Upper lobe of left lung (tissue), 6 donors: ENCODE data around the gene LEO1. TPM values are rescaled to one million over a fixed set of nuclear protein-coding genes. Genes with fewer than 3 reads are reported as not detected.
A peak's percentile ranks its signal among the peaks of the same experiment; 100 is the strongest.

ENCODE experiments used
- ATAC-seq, 2 donors: fragments of 200-7000 bp; cut with Tn5 transposase; one replicate each; pipeline ENCODE4 v1.9.1; 2022; ENCODE audit warnings: mild to moderate bottlenecking in 2 of 2, moderate library complexity in 2 of 2; ENCODE audit not compliant: low FRiP score in 2 of 2
- DNase-seq, 2 donors: peaks; one replicate each; pipeline ENCODE4 v3.0.0-alpha.2; 2019 to 2020
- H3K27ac ChIP-seq, 4 donors: fragments of 200-600 bp; sonication (generic); one replicate each; pipeline ENCODE4 v1.5.1; 2016 to 2019
- H3K27me3 ChIP-seq, 4 donors: fragments of 200-600 bp; sonication (generic); one replicate each; pipeline ENCODE4 v1.5.1; 2017 to 2019
- H3K36me3 ChIP-seq, 4 donors: fragments of 200-600 bp; sonication (generic); one replicate each; pipeline ENCODE4 v1.5.1; 2016 to 2019
- H3K4me1 ChIP-seq, 4 donors: fragments of 200-600 bp; sonication (generic); one replicate each; pipeline ENCODE4 v1.5.1; 2018 to 2019
- H3K4me3 ChIP-seq, 4 donors: fragments of 200-600 bp; sonication (generic); one replicate each; pipeline ENCODE4 v1.5.1; 2017 to 2019; ENCODE audit warnings: mild to moderate bottlenecking in 2 of 4, moderate library complexity in 1 of 4
- H3K9me3 ChIP-seq, 4 donors: fragments of 200-600 bp; sonication (generic); one replicate each; pipeline ENCODE4 v1.5.1; 2018 to 2019
- CTCF ChIP-seq, 6 experiments: fragments of 450-650 bp in 4 of 6; fragments of 200-600 bp in 2 of 6; sonication (generic) in 2 of 6; IDR thresholded peaks; one replicate each; pipeline ENCODE4 v1.5.1; 2016 to 2019; ENCODE audit warnings: antibody characterized with exemption in 6 of 6
- EP300 ChIP-seq, 4 donors: sonication (generic); formaldehyde crosslinking; IDR thresholded peaks; one replicate each; pipeline ENCODE4 v1.5.1; 2017; ENCODE audit warnings: antibody characterized with exemption in 4 of 4, control low read depth in 2 of 4
- POLR2A ChIP-seq, 4 donors: fragments of 450-650 bp; IDR thresholded peaks; one replicate each; pipeline ENCODE4 v1.5.1; 2016 to 2017; ENCODE audit warnings: antibody characterized with exemption in 4 of 4, mild to moderate bottlenecking in 2 of 4
- POLR2AphosphoS5 ChIP-seq, 2 donors: sonication (generic); formaldehyde crosslinking; IDR thresholded peaks; one replicate each; pipeline ENCODE4 v1.5.1; 2017; ENCODE audit warnings: antibody characterized with exemption in 2 of 2
- WGBS, 2 donors: methylation state at CpG; one replicate each; pipeline ENCODE4 v1.1.5; 2017 to 2018; 5-methylcytosine and 5-hydroxymethylcytosine counted together
- total RNA-seq, 6 donors: library from RNA; depleted of rRNA in 4 of 6; stranded (reverse); fragments of >200 nt in 4 of 6; gene quantifications; one replicate each; pipeline versions ENCODE4 v1.1.0 to v1.2.1, GENCODE V29; 2016 to 2021
- donor health status: DM: no; HTN: no; CAD: no; lungs with moderate emphysema.
- donor health status: DM: no; HTN: yes; CAD: no; lungs with severe emphysema.

Gene LEO1
- total RNA-seq: 10 to 100 TPM in 4 of 6 donors, 1 to 10 TPM in 2; 9.8 to 25.1 (median 14.2) TPM

DNA sequence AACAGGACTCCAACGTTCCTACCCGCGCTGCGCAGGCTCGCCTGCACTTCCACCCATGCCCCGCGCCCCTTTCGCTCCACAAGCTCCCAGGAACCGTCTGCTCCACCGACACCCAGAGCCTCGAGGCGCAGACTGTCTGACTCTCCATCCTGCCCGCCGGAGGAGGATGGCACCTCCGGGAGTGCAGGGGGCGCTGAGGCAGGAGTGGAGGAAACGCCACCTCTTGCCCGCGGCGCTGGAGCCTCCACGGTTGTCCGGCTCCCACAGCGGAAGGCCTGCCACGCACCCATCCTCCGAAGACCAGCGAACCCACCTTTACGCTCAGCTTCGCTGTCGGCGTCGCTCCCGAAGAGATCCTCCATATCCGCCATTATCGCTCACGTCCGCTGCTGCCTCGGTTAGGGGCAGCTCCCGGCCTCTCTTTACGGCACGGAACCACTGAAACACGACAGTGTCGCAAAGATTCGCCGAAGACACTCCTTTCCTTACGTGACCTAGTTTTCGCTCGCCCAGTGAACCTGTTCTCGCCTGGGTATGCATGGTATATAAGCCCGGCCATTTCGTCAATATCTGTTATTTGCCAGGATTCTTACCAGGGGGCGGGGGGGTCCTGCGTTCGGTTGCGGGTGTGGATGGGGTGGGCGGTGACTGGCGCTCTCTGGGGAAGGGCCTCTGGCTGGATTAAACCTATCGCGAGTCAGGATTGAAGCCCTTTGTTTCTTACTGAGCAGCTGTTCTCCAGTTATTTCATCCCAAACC is at the start of gene LEO1:
LEO1 (minus strand) TSS at position 404 of the 759 bp plus-strand sequence; CDS start at position 371, 33 bp downstream.
- peak within 1 kb of the TSS; percentile 85 to 95 (median 90) for H3K27ac ChIP-seq
- H3K4me1 ChIP-seq: peaks cover 15 to 20% (median 17%) of the 10 kb centered on the region in 4 donors
- peaks cover 0 to 12% (median 11%) of the 10 kb centered on the region in 4 donors for H3K9me3 ChIP-seq
- ATAC-seq (peak; percentile 98 to 99), DNase-seq (peak; percentile 89 to 94)
- H3K36me3 ChIP-seq: no peaks in the 10 kb centered on the region
- H3K27me3 ChIP-seq: no peaks in the 10 kb centered on the region
- H3K4me3 ChIP-seq: peak within 1 kb of the TSS; percentile 65 to 87 (median 70)
- TF ChIP-seq POLR2A (IDR thresholded peaks at IDR 0.05) (peak in 3 of 4 donors; percentile 54 to 72 (median 54)), EP300 (IDR thresholded peaks at IDR 0.05) (no peak), POLR2AphosphoS5 (IDR thresholded peaks at IDR 0.05) (peak; percentile 72 to 92), CTCF (IDR thresholded peaks at IDR 0.05) (peak in 5 of 6 experiments; percentile 33 to 63 (median 41))
- WGBS, 2 donors: 0% methylated on average over 38 to 57 of the region's 58 CpGs

GRCh38 chr15:52021128-52021671 is 49.6 kb upstream of the LEO1 start:
- DNase-seq (peak in 1 of 2 donors; percentile 79), ATAC-seq (peak in 1 of 2 donors; percentile 60)

GRCh38 chr15:52020221-52021085 is 48.9 kb upstream of the LEO1 start:
- H3K9me3 ChIP-seq: no peaks in the 10 kb centered on the region
- WGBS, 2 donors: 4% methylated on average over 10 of the region's 10 CpGs
- TF ChIP-seq CTCF (IDR thresholded peaks at IDR 0.05) (no peak), EP300 (IDR thresholded peaks at IDR 0.05) (no peak), POLR2A (IDR thresholded peaks at IDR 0.05) (no peak), POLR2AphosphoS5 (IDR thresholded peaks at IDR 0.05) (no peak)
- H3K36me3 ChIP-seq: no peaks in the 10 kb centered on the region
- peaks cover 22 to 39% (median 25%) of the 10 kb centered on the region in 4 donors for H3K4me1 ChIP-seq
- peak overlapping the region; percentile 49 to 67 (median 52) for H3K4me3 ChIP-seq
- DNase-seq: no peak
- ATAC-seq: no peak
- peak overlapping the region; percentile 88 to 96 (median 94) for H3K27ac ChIP-seq
- no peaks in the 10 kb centered on the region for H3K27me3 ChIP-seq

More at GRCh38 chr15:52021128-52021671, 49.6 kb upstream of the LEO1 start:
- 1% methylated on average over 4 of the region's 4 CpGs for WGBS, 2 donors
- TF ChIP-seq POLR2AphosphoS5 (IDR thresholded peaks at IDR 0.05) (peak in 1 of 2 donors; percentile 17), CTCF (IDR thresholded peaks at IDR 0.05) (peak in 1 of 6 experiments; percentile 12), EP300 (IDR thresholded peaks at IDR 0.05) (peak in 1 of 4 donors; percentile 14), POLR2A (IDR thresholded peaks at IDR 0.05) (peak in 1 of 4 donors; percentile 13)
- Histone ChIP-seq H3K36me3 (no peaks in the 10 kb centered on the region), H3K9me3 (no peaks in the 10 kb centered on the region), H3K4me3 (peak overlapping the region in 2 of 4 donors; percentile 55 to 67), H3K4me1 (peaks cover 22 to 39% (median 25%) of the 10 kb centered on the region in 4 donors), H3K27me3 (no peaks in the 10 kb centered on the region), H3K27ac (peak overlapping the region; percentile 88 to 96 (median 94))

- Histone ChIP-seq H3K27me3 (no peaks in the 10 kb centered on the region), H3K36me3 (no peaks in the 10 kb centered on the region), H3K9me3 (no peaks in the 10 kb centered on the region), H3K4me1 (peaks cover 22 to 39% (median 25%) of the 10 kb centered on the region in 4 donors), H3K27ac (peak overlapping the region; percentile 88 to 96 (median 94)), H3K4me3 (peak overlapping the region; percentile 49 to 67 (median 54))
- TF ChIP-seq CTCF (IDR thresholded peaks at IDR 0.05) (no peak), POLR2A (IDR thresholded peaks at IDR 0.05) (peak in 3 of 4 donors; percentile 52 to 88 (median 83)), EP300 (IDR thresholded peaks at IDR 0.05) (peak in 2 of 4 donors; percentile 46 to 77), POLR2AphosphoS5 (IDR thresholded peaks at IDR 0.05) (peak; percentile 54 to 83)
- ATAC-seq (peak; percentile 91), DNase-seq (peak; percentile 85 to 96)
- WGBS, 2 donors: 0% methylated on average over 7 to 21 of the region's 100 CpGs
Measured at GRCh38 chr15:52019394-52020220, 48.0 kb upstream of the LEO1 start.
